ENCODE results near the gene TYRO3.
"Not testable (repeated sequence)": the region's sequence is repeated elsewhere in the genome, so short reads cannot be mapped to it uniquely, and the experiment has no call there.

Gene TYRO3

DNA sequence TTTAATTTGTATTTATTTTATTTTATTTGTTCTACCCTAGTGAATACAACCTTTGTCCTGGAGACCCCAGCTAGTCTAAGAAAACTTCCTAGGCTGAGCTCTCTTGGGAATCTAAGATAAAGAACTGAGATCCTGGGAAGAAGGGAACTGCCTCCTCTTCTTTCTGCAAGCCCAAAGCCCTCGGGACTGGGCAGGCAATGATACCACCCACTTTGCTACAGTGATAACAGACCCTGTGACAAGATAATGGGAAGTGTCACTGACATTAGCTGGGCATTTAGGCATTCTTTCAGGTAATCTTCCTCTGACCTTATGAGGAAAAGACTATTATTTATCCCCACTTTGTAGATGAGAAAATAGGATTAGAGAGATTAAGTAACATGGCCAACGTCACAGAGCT lies 15.1 kb downstream of the TYRO3 start:
- no peak for DNase-seq

- DNase-seq, result no peak
Observed at GRCh38 chr15:41575282-41575681, 16.3 kb downstream of the TYRO3 start.

- DNase-seq, result no peak
Observed at GRCh38 chr15:41577863-41578735, 19.1 kb downstream of the TYRO3 start.

GRCh38 chr15:41578736-41579383 lies 19.8 kb downstream of the TYRO3 start:
- DNase-seq, result no peak

- no peak for DNase-seq
Observed at GRCh38 chr15:41581110-41581509, 22.1 kb downstream of the TYRO3 start.

DNA sequence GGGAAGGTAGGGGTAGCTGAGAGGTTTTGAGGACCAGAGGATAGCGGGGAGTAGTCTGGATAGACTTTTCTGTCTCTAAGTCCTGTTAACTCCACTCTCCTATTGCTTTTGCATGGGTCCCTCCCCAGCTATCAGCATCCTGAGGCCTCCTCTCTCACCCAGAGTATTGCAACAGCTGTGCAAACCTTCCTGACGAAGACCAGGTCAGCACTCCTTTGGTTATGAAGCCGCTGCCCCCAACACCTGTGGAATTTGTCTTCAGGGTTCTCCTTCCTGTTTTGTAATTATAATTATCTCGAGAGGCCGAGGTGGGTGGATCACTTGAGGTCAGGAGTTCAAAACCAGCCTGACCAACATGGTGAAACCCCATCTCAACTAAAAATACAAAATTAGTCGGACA lies 24.8 kb downstream of the TYRO3 start:
- DNase-seq, result no peak

- DNase-seq, result no peak
Observed at GRCh38 chr15:41584636-41585126, 25.7 kb downstream of the TYRO3 start.

GRCh38 chr15:41585127-41586047 lies 26.4 kb downstream of the TYRO3 start:
- peak; percentile 68 for DNase-seq

- DNase-seq, result not testable (repeated sequence)
Observed at GRCh38 chr15:41586531-41587282, 27.7 kb downstream of the TYRO3 start.

DNA sequence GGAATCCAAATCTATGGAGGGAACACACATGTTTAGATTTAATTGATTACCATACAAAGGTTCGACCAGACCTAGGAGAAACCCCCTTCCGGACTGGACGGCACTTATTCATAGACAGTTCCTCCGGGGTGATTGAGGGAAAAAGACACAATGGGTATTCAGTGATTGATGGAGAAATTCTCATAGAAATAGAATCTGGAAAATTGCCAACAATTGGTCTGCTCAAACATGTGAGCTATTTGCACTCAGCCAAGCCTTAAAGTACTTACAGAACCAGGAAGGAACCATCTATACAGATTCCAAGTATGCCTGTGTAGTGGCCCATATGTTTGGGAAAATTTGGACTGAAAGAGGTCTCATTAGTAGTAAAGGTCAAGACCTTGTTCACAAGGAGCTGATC lies 30.0 kb downstream of the TYRO3 start:
- not testable (repeated sequence) for DNase-seq

DNA sequence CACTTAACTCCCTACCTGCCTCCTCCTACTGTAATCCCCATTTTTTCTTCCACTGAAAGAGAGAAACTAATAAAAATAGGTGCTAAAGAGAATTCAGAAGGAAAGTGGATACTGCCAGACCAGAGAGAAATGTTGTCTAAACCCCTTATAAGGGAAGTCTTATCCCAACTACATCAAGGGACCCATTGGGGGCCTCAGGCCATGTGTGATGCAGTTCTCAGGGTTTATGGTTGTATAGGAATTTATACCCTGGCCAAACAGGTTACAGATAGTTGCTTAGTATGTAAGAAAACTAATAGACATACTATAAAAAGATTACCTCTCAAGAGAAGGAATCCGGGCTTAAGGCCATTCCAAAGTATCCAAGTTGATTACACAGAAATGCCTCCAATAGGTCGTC lies 30.6 kb downstream of the TYRO3 start:
- not testable (repeated sequence) for DNase-seq

- not testable (repeated sequence) for DNase-seq
Observed at GRCh38 chr15:41591217-41591616, 32.2 kb downstream of the TYRO3 start.

DNA sequence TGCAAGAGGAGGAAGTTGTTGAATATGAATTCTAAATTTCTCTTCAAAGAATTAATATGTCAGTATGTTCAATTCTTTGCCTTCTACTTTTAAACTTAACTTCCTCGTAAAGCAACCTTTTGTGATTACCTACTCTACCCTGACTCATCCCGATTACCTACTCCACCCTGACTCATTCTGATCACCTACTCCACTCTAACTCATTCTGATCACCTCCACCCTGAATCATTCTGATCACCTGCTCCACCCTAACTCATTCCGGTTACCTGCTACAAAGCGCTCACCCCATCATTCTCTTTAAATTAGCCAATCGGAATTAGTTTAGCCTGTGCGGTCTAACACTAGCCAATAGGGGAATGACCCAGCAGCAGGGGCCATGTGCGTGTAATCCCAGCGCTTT lies 33.7 kb downstream of the TYRO3 start:
- DNase-seq, result not testable (repeated sequence)

DNA sequence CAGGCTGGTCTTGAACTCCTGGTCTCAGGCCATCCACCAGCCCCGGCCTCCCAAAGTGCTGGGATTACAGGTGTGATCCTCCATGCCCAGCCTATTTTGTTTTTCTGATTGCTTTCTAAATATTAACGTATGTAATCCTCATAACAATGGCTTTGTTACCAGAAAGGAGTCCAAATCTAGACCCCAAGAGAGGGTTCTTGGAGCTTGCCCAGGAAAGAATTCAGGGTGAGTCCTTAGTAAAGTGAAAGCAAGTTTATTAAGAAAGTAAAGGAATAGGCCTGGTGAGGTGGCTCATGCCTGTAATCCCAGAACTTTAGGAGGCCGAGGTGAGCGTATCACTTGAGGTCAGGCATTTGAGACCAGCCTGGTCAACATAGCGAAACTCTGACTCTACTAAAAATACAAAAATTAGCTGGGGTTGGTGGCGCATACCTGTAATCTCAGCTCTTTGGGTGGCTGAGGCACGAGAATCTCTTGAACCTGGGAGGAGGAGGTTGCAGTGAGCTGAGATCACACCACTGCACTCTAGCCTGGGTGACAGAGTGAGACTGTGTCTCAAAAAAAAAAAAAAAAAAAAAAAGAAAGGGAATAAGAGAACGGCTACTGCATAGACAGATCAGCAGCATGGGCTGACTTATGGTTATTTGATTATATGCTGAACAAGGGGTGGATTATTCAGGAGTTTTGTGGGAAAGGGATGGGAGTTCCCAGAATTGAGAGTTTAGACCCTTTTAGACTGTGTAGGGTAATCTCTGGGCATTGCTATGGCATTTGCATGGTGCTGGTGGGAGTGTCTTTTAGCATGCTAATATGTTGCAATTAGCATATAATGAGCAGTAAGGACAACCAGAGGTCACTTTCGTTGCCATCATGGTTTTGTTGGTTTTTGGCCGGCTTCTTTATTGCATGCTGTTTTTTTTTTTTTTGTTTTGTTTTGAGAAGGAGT lies 36.1 kb downstream of the TYRO3 start:
- no peak for DNase-seq

DNA sequence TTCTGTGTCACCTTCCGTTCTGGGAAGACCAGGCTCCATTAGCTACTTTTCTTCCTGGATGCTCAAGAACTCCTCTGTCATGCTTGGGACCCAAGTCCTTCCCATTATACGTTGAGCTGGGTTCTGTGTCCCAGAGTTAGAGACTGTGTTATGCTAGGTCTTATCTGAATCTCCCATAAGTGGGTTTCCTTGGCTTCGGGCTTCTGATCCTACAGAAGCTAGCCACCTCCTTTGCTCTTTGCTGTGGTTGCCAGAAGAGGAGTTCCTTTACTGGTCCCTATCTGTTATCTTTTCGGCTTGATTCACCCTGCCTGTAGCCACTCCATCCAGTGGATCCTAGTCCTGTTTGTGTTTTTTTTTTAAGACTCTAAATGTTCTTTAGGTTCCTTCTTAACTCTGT lies 38.0 kb downstream of the TYRO3 start:
- no peak for DNase-seq

- DNase-seq, result no peak
Observed at GRCh38 chr15:41597787-41598186, 38.8 kb downstream of the TYRO3 start.

DNA sequence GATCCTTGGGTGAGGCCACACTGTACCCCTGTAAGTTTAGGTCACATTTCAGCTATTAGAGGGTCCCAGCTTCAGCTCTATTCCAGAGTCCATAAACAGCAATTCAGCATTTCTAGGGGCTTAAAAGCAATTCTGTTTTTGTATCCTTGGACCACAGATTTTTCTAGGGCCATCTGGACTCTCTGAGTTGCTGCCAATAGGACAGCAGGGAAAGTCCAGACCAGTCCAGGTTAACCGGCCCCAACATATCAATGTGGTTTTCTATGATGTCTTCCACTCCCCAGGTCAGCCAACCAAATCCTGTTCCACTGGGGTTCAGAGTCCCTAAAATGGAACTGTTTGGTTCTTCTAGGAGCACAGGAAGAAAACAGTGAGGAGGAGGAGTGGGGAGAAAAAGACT lies 40.0 kb downstream of the TYRO3 start:
- DNase-seq, result no peak

- no peak for DNase-seq
Observed at GRCh38 chr15:41603411-41603935, 44.5 kb downstream of the TYRO3 start.

DNA sequence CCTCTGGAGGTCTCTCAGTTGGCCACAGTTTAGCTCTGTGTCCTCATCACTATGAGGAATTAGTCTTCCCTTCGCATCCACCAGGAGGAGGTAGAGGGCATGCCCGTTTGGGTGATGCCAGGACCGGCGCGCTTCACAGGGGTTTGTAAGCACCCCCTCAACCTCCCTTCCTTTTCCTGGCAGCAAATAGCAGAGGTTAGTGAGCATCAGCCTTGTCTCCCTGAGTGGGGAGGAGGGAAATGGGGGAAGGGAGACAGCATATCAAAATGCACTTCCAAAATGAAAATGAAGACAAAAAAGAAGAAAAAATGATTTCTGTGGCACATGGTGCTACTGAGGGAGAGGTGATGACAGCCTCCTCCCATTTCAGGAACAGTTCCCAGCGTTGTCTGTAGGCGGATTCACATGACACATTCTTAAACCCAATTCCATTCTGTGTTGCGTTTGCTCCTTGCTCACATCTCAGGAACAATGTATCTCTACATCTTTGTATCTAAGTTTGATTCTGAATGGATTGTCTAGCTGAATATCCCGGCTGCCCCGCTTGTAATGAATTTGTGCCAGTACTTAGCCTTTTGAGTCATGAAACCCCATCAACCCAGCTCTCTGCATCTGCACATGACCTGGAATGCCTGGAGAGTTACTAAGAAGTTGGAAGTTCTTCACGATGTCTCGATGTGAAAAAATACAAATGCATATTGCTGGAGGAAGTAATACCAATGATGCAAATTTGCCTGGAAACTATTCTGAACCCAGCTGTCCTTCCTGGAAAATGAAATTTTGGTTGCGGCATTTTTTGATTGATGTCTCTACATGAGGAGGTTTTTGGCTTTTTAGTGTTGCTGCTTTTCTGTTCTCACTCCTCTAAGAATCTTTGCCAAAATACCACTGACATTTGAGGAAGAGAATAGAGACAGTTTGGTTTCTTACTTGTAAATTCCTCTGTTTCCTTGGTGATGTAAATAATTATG lies 45.2 kb downstream of the TYRO3 start:
- DNase-seq, result peak; percentile 73
